ENCODE data around the gene FREM2.
A peak's percentile ranks its signal among the peaks of the same experiment; 100 is the strongest.

The FREM2 gene

DNA sequence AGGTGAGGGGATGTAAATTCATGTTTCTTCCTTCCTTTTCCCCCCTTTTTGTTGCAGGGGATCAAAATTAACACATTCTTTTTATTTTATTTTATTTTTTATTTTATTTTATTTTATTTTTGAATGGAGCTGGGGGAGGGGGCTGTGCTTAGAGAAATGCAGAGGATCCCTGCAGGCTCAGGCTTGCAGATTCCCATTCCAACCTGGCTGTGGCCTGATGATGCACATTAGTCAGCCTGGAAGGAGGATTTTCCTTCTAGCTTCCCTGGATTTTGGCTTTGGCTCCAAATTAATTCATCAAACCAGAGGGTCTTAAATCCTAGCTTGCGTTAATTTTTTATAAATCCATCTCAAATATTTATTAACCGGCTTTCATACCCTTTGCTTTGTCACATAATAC lies 67.0 kb downstream of the FREM2 start:
- Histone ChIP-seq H2AFZ (ENCODE audit: low read length) (no peak overlapping the region), H3K4ac (ENCODE audit: low read length) (no peak overlapping the region), H2BK5ac (ENCODE audit: low read length) (no peak overlapping the region), H2BK120ac (ENCODE audit: low read depth, low read length) (no peak overlapping the region), H2BK15ac (ENCODE audit: low read length) (no peak overlapping the region), H3K79me1 (ENCODE audit: low read depth, low read length) (no peaks in the 10 kb centered on the region), H2AK5ac (ENCODE audit: low read depth, low read length) (no peak overlapping the region), H3K9me3 (replicated peaks in 1 of 2; ENCODE audit: control insufficient read depth in 2 of 2, insufficient read depth in 1 of 2, low read depth in 1 of 2, low read length in 2 of 2) (no peaks in the 10 kb centered on the region), H3K9ac (ENCODE audit: low read depth, low read length, poor library complexity) (no peak overlapping the region), H4K8ac (ENCODE audit: low read depth, low read length) (no peak overlapping the region), H3K27ac (replicated peaks; ENCODE audit: low read length) (peak overlapping the region; percentile 27), H3K4me3 (ENCODE audit: low read length in 2 of 2) (no peak overlapping the region), H3K18ac (ENCODE audit: low read length) (no peak overlapping the region), H3K36me3 (replicated peaks in 1 of 2; ENCODE audit: control insufficient read depth in 2 of 2, insufficient read depth in 2 of 2, low read length in 2 of 2) (no peaks in the 10 kb centered on the region), H3K4me1 (ENCODE audit: control insufficient read depth in 2 of 2, insufficient read depth in 1 of 2, low read depth in 1 of 2, low read length in 2 of 2) (peaks cover 0 to 12% of the 10 kb centered on the region in 2 donors), H3K4me2 (ENCODE audit: insufficient read depth, low read length, poor library complexity, severe bottlenecking) (no peak overlapping the region), H4K91ac (ENCODE audit: low read depth, low read length, poor library complexity) (no peak overlapping the region), H3K27me3 (ENCODE audit: control insufficient read depth in 3 of 3, insufficient read depth in 3 of 3, low read depth in 1 of 3, low read length in 3 of 3) (no peaks in the 10 kb centered on the region), H3K14ac (ENCODE audit: low read length) (no peak overlapping the region), H3K23ac (ENCODE audit: low read depth, low read length, poor library complexity) (no peak overlapping the region), H2BK12ac (ENCODE audit: low read length) (no peak overlapping the region)
- no peak for DNase-seq (ENCODE audit: low spot score)
- 100% methylated on average over 1 of the region's 2 CpGs; no CpG with 5 or more reads in 1 of the 2 donors for WGBS, 2 donors (ENCODE audit: extremely low coverage in 2 of 2, insufficient read length in 2 of 2, insufficient replicate concordance in 1 of 2)

- Histone ChIP-seq H3K4me3 (ENCODE audit: low read length in 2 of 2) (no peak overlapping the region), H2BK12ac (ENCODE audit: low read length) (no peak overlapping the region), H2BK120ac (ENCODE audit: low read depth, low read length) (no peak overlapping the region), H3K27me3 (ENCODE audit: control insufficient read depth in 3 of 3, insufficient read depth in 3 of 3, low read depth in 1 of 3, low read length in 3 of 3) (no peaks in the 10 kb centered on the region), H2BK15ac (ENCODE audit: low read length) (no peak overlapping the region), H3K79me1 (ENCODE audit: low read depth, low read length) (no peaks in the 10 kb centered on the region), H2AFZ (ENCODE audit: low read length) (no peak overlapping the region), H3K4ac (ENCODE audit: low read length) (no peak overlapping the region), H3K23ac (ENCODE audit: low read depth, low read length, poor library complexity) (no peak overlapping the region), H4K8ac (ENCODE audit: low read depth, low read length) (no peak overlapping the region), H4K91ac (ENCODE audit: low read depth, low read length, poor library complexity) (no peak overlapping the region), H3K4me2 (ENCODE audit: insufficient read depth, low read length, poor library complexity, severe bottlenecking) (no peak overlapping the region), H3K9ac (ENCODE audit: low read depth, low read length, poor library complexity) (no peak overlapping the region), H3K14ac (ENCODE audit: low read length) (no peak overlapping the region), H3K27ac (replicated peaks; ENCODE audit: low read length) (no peak overlapping the region), H3K9me3 (replicated peaks in 1 of 2; ENCODE audit: control insufficient read depth in 2 of 2, insufficient read depth in 1 of 2, low read depth in 1 of 2, low read length in 2 of 2) (no peaks in the 10 kb centered on the region), H3K4me1 (ENCODE audit: control insufficient read depth in 2 of 2, insufficient read depth in 1 of 2, low read depth in 1 of 2, low read length in 2 of 2) (peaks cover 0 to 14% of the 10 kb centered on the region in 2 donors), H3K18ac (ENCODE audit: low read length) (no peak overlapping the region), H3K36me3 (replicated peaks in 1 of 2; ENCODE audit: control insufficient read depth in 2 of 2, insufficient read depth in 2 of 2, low read length in 2 of 2) (no peaks in the 10 kb centered on the region), H2AK5ac (ENCODE audit: low read depth, low read length) (no peak overlapping the region), H2BK5ac (ENCODE audit: low read length) (no peak overlapping the region)
- no CpG with 5 or more reads among the region's 2 CpGs for WGBS, 2 donors (ENCODE audit: extremely low coverage in 2 of 2, insufficient read length in 2 of 2, insufficient replicate concordance in 1 of 2)
- no peak for DNase-seq (ENCODE audit: low spot score)
Observed at GRCh38 chr13:38755793-38756192, 68.9 kb downstream of the FREM2 start.

DNA sequence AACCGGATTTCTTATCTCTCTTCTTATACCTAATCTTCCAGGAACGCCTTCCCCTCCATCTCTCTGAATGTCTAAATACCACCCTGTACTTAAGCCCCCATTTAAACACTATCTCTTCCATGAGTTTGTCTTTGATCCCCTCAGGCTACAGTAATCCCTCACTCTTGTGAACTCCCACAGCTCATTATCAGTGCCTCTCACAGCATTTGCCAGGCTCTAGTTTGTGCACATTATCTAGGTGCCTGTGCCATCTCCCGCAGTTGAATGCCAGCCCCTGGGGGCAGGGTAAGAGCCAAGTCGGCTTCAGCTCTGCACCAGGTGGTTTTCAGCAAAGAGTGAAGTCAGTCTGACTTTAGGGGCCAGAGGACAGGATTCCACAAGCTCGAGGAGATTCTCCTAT lies 71.4 kb downstream of the FREM2 start:
- Histone ChIP-seq H2BK15ac (ENCODE audit: low read length) (no peak overlapping the region), H3K14ac (ENCODE audit: low read length) (no peak overlapping the region), H3K27ac (replicated peaks; ENCODE audit: low read length) (no peak overlapping the region), H3K36me3 (replicated peaks in 1 of 2; ENCODE audit: control insufficient read depth in 2 of 2, insufficient read depth in 2 of 2, low read length in 2 of 2) (no peaks in the 10 kb centered on the region), H2BK12ac (ENCODE audit: low read length) (no peak overlapping the region), H4K8ac (ENCODE audit: low read depth, low read length) (no peak overlapping the region), H3K79me1 (ENCODE audit: low read depth, low read length) (no peaks in the 10 kb centered on the region), H4K91ac (ENCODE audit: low read depth, low read length, poor library complexity) (no peak overlapping the region), H3K18ac (ENCODE audit: low read length) (no peak overlapping the region), H3K4me2 (ENCODE audit: insufficient read depth, low read length, poor library complexity, severe bottlenecking) (no peak overlapping the region), H3K9ac (ENCODE audit: low read depth, low read length, poor library complexity) (no peak overlapping the region), H2AK5ac (ENCODE audit: low read depth, low read length) (no peak overlapping the region), H3K27me3 (ENCODE audit: control insufficient read depth in 3 of 3, insufficient read depth in 3 of 3, low read depth in 1 of 3, low read length in 3 of 3) (no peaks in the 10 kb centered on the region), H3K4me1 (ENCODE audit: control insufficient read depth in 2 of 2, insufficient read depth in 1 of 2, low read depth in 1 of 2, low read length in 2 of 2) (peaks cover 0 to 13% of the 10 kb centered on the region in 2 donors), H2BK5ac (ENCODE audit: low read length) (no peak overlapping the region), H3K4me3 (ENCODE audit: low read length in 2 of 2) (no peak overlapping the region), H3K23ac (ENCODE audit: low read depth, low read length, poor library complexity) (no peak overlapping the region), H3K4ac (ENCODE audit: low read length) (no peak overlapping the region), H3K9me3 (replicated peaks in 1 of 2; ENCODE audit: control insufficient read depth in 2 of 2, insufficient read depth in 1 of 2, low read depth in 1 of 2, low read length in 2 of 2) (no peaks in the 10 kb centered on the region), H2AFZ (ENCODE audit: low read length) (no peak overlapping the region), H2BK120ac (ENCODE audit: low read depth, low read length) (no peak overlapping the region)
- no CpG with 5 or more reads among the region's 5 CpGs for WGBS, 2 donors (ENCODE audit: extremely low coverage in 2 of 2, insufficient read length in 2 of 2, insufficient replicate concordance in 1 of 2)
- DNase-seq (ENCODE audit: low spot score): no peak

GRCh38 chr13:38759390-38759789 lies 72.5 kb downstream of the FREM2 start:
- Histone ChIP-seq H3K36me3 (replicated peaks in 1 of 2; ENCODE audit: control insufficient read depth in 2 of 2, insufficient read depth in 2 of 2, low read length in 2 of 2) (no peaks in the 10 kb centered on the region), H3K79me1 (ENCODE audit: low read depth, low read length) (no peaks in the 10 kb centered on the region), H2BK5ac (ENCODE audit: low read length) (no peak overlapping the region), H3K27me3 (ENCODE audit: control insufficient read depth in 3 of 3, insufficient read depth in 3 of 3, low read depth in 1 of 3, low read length in 3 of 3) (no peaks in the 10 kb centered on the region), H3K4me2 (ENCODE audit: insufficient read depth, low read length, poor library complexity, severe bottlenecking) (no peak overlapping the region), H2AK5ac (ENCODE audit: low read depth, low read length) (no peak overlapping the region), H3K4me3 (ENCODE audit: low read length in 2 of 2) (no peak overlapping the region), H4K8ac (ENCODE audit: low read depth, low read length) (no peak overlapping the region), H3K9me3 (replicated peaks in 1 of 2; ENCODE audit: control insufficient read depth in 2 of 2, insufficient read depth in 1 of 2, low read depth in 1 of 2, low read length in 2 of 2) (no peaks in the 10 kb centered on the region), H3K4ac (ENCODE audit: low read length) (no peak overlapping the region), H2BK12ac (ENCODE audit: low read length) (no peak overlapping the region), H2AFZ (ENCODE audit: low read length) (no peak overlapping the region), H3K23ac (ENCODE audit: low read depth, low read length, poor library complexity) (no peak overlapping the region), H2BK15ac (ENCODE audit: low read length) (no peak overlapping the region), H3K18ac (ENCODE audit: low read length) (no peak overlapping the region), H3K4me1 (ENCODE audit: control insufficient read depth in 2 of 2, insufficient read depth in 1 of 2, low read depth in 1 of 2, low read length in 2 of 2) (peaks cover 4 to 11% of the 10 kb centered on the region in 2 donors), H3K9ac (ENCODE audit: low read depth, low read length, poor library complexity) (no peak overlapping the region), H3K27ac (replicated peaks; ENCODE audit: low read length) (no peak overlapping the region), H2BK120ac (ENCODE audit: low read depth, low read length) (no peak overlapping the region), H3K14ac (ENCODE audit: low read length) (no peak overlapping the region), H4K91ac (ENCODE audit: low read depth, low read length, poor library complexity) (no peak overlapping the region)
- no CpG with 5 or more reads among the region's 4 CpGs for WGBS, 2 donors (ENCODE audit: extremely low coverage in 2 of 2, insufficient read length in 2 of 2, insufficient replicate concordance in 1 of 2)
- DNase-seq (ENCODE audit: low spot score): no peak
